Right cardiac atrium (tissue), 5 donors: ENCODE data around the gene CNIH1. TPM values are rescaled to one million over a fixed set of nuclear protein-coding genes. Genes with fewer than 3 reads are reported as not detected.

Experiments
- ATAC-seq, 2 donors: fragments of 200-7000 bp; cut with Tn5 transposase; one replicate each; pipeline versions ENCODE4 v1.8.0 to v1.9.1; 2020; ENCODE audit warnings: moderate library complexity in 2 of 2, mild to moderate bottlenecking in 1 of 2
- DNase-seq, 3 donors: peaks; one replicate each; pipeline ENCODE4 v3.0.0-alpha.2; 2020
- H3K27ac ChIP-seq: one replicate; pipeline ENCODE4 v1.5.1; 2013; ENCODE audit warnings: mild to moderate bottlenecking, low read length, control low read depth, moderate library complexity
- H3K27me3 ChIP-seq: one replicate; pipeline ENCODE4 v1.6.1; 2013; ENCODE audit not compliant: control insufficient read depth, insufficient read depth
- H3K4me1 ChIP-seq: one replicate; pipeline ENCODE4 v1.6.1; 2013; ENCODE audit warnings: low read length; ENCODE audit not compliant: control insufficient read depth, insufficient read depth
- H3K4me3 ChIP-seq: one replicate; pipeline ENCODE4 v1.5.1; 2013; ENCODE audit warnings: low read length, control low read depth
- H3K9me3 ChIP-seq: one replicate; pipeline ENCODE4 v1.6.1; 2013; ENCODE audit warnings: low read length; ENCODE audit not compliant: control insufficient read depth
- WGBS: extraction: QIAGEN DNeasy Blood & Tissue Kit; methylation state at CpG from one replicate; pipeline ENCODE4 v1.1.7; 2013; 5-methylcytosine and 5-hydroxymethylcytosine counted together
- intact Hi-C, 4 donors: fragments of 100-400 bp; cut with DNase I; formaldehyde crosslinking; loops; one replicate each; pipeline versions ENCODE4 v1.11.0 to v1.14.0; 2022 to 2023
- polyA plus RNA-seq: library from polyadenylated mRNA; stranded (reverse); fragments of 200-250 nt; gene quantifications from one replicate; pipeline ENCODE4 v1.2.3, GENCODE V29; 2013
- total RNA-seq, 4 donors: library from RNA; stranded (reverse); fragmentation: NEBNext Ultra II Directional; extraction: Animal tissue kit (Norgen Biotek cat#: 25700); gene quantifications; one replicate each; pipeline ENCODE4 v1.2.1, GENCODE V29; 2021
- donor health status: healthy with polysubstance abuse.
- donor health status: DM: no; HTN: yes; CAD: no.
- donor health status: DM: no; HTN: no; CAD: no.
- donor health status: DM: no; HTN: yes; CAD: no; lungs with severe emphysema.
- donor health status: DM: yes; HTN: yes; CAD: no.

Gene CNIH1
- total and polyA plus RNA-seq, 5 donors = 92.2 to 114 (median 107) TPM

- Histone ChIP-seq H3K4me1 (no peaks in the 10 kb centered on the region), H3K4me3 (no peak overlapping the region), H3K9me3 (no peaks in the 10 kb centered on the region), H3K27me3 (no peaks in the 10 kb centered on the region), H3K27ac (no peak overlapping the region)
- no peak for DNase-seq
- intact Hi-C loops = no loop called here
- WGBS = 49% methylated on average over 7 of the region's 7 CpGs
- no peak for ATAC-seq
These were observed 63.7 kb downstream of the CNIH1 start for GRCh38 chr14:54377501-54377900.

- Histone ChIP-seq H3K4me1 (no peaks in the 10 kb centered on the region), H3K27ac (no peak overlapping the region), H3K27me3 (no peaks in the 10 kb centered on the region), H3K9me3 (no peaks in the 10 kb centered on the region), H3K4me3 (no peak overlapping the region)
- DNase-seq = no peak
- intact Hi-C loops = no loop called here
- ATAC-seq = peak; percentile 36 to 47
- 55% methylated on average over 7 of the region's 7 CpGs for WGBS
These were observed 66.9 kb downstream of the CNIH1 start for GRCh38 chr14:54374117-54374884.

Other genes with a start within 250 kb of the CNIH1 start
- gene CDKN3, start 44.4 kb downstream of the CNIH1 start, total RNA-seq = 1 to 10 TPM; 3.5 to 8.1 (median 7.1) TPM
- 10.4 TPM for gene CDKN3, start 44.4 kb downstream of the CNIH1 start, polyA plus RNA-seq
- gene GMFB, start 47.6 kb upstream of the CNIH1 start, total RNA-seq = 10 to 100 TPM; 32.7 to 37.5 (median 35.8) TPM
- 13.2 TPM for gene GMFB, start 47.6 kb upstream of the CNIH1 start, polyA plus RNA-seq
- 10 to 100 TPM; 17.2 to 27.2 (median 25.6) TPM for gene CGRRF1, start 68.5 kb upstream of the CNIH1 start, total RNA-seq
- 16.8 TPM for gene CGRRF1, start 68.5 kb upstream of the CNIH1 start, polyA plus RNA-seq
- gene SAMD4A, start 125.8 kb upstream of the CNIH1 start, total RNA-seq = 100 to 1,000 TPM; 124 to 166 (median 144) TPM
- 57.2 TPM for gene SAMD4A, start 125.8 kb upstream of the CNIH1 start, polyA plus RNA-seq